Kidney (tissue), 14 donors: ENCODE measurements around the gene SNX14. TPM values are rescaled to one million over a fixed set of nuclear protein-coding genes. Genes with fewer than 3 reads are reported as not detected.

Experiments
- DNase-seq, 5 donors: peaks; one replicate each; pipeline ENCODE4 v3.0.0-alpha.2; 2013 to 2020
- FAIRE-seq: peaks from 2 replicates; lab custom pipeline; 2012; peaks lifted over from hg19 to GRCh38; lab: Jason Lieb, UNC
- H3K27ac ChIP-seq, 2 donors: one replicate each; pipeline ENCODE4 v1.7.0; 2013; ENCODE audit warnings: low read depth in 2 of 2, low read length in 2 of 2, inconsistent platforms in 1 of 2
- H3K27me3 ChIP-seq: one replicate; pipeline ENCODE4 v1.7.1; 2013; ENCODE audit warnings: low read length, inconsistent platforms; ENCODE audit not compliant: control insufficient read depth, insufficient read depth
- H3K36me3 ChIP-seq, 3 donors: one replicate each; pipeline versions ENCODE4 v1.7.0 to v1.7.1; 2013; ENCODE audit warnings: low read length in 3 of 3, control low read depth in 1 of 3, inconsistent platforms in 1 of 3; ENCODE audit not compliant: insufficient read depth in 3 of 3, control insufficient read depth in 2 of 3
- H3K4me1 ChIP-seq, 3 donors: one replicate each; pipeline versions ENCODE4 v1.7.0 to v1.7.1; 2013; ENCODE audit warnings: low read length in 3 of 3, inconsistent platforms in 1 of 3, low read depth in 1 of 3; ENCODE audit not compliant: control insufficient read depth in 2 of 3, insufficient read depth in 2 of 3
- H3K4me3 ChIP-seq, 3 donors: one replicate each; pipeline versions ENCODE4 v1.7.0 to v1.8.1; 2013; ENCODE audit warnings: low read length in 3 of 3, control low read depth in 1 of 3, inconsistent platforms in 1 of 3
- H3K9ac ChIP-seq, 3 donors: one replicate each; pipeline versions ENCODE4 v1.7.0 to v1.7.1; 2013; ENCODE audit warnings: low read length in 3 of 3, control low read depth in 1 of 3, inconsistent platforms in 1 of 3
- H3K9me3 ChIP-seq, 3 donors: one replicate each; pipeline versions ENCODE4 v1.7.0 to v1.7.1; 2013; ENCODE audit warnings: low read length in 3 of 3, control low read depth in 1 of 3, inconsistent platforms in 1 of 3; ENCODE audit not compliant: control insufficient read depth in 2 of 3, insufficient read depth in 1 of 3
- intact Hi-C: fragments of 100-400 bp; cut with DNase I; formaldehyde crosslinking; loops from one replicate; pipeline ENCODE4 v1.11.1; 2022
- polyA plus RNA-seq: library from polyadenylated mRNA; stranded (reverse); fragments of 350-450 nt; fragmentation: Illumina TruSeq; extraction: RNeasy Lipid Tissue Mini Kit (QIAGEN cat#74804); gene quantifications from one replicate; pipeline ENCODE4 v1.2.3, GENCODE V29; 2014; ENCODE audit warnings: low read depth, low replicate concordance; ENCODE audit not compliant: insufficient read depth
- total RNA-seq: library from RNA; stranded (reverse); fragmentation: NEBNext Ultra II Directional; extraction: Animal tissue kit (Norgen Biotek cat#: 25700); gene quantifications from one replicate; pipeline ENCODE4 v1.2.1, GENCODE V29; 2021
- TF ChIP-seq, protein P1 (sequence below): IDR thresholded peaks from 3 replicates; pipeline ENCODE4 v1.5.1; 2012; ENCODE audit warnings: mild to moderate bottlenecking, moderate library complexity, borderline replicate concordance; ENCODE audit not compliant: insufficient read depth; ENCODE audit errors: extremely low read depth
- donor health status: control.
- donor health status: control.
- donor health status: control.
- donor health status: control.
- donor health status: control.
- donor health status: DM: yes; HTN: yes; CAD: no.
- donor health status: Normal renal cell carcinoma (clear cell type).

SNX14 gene
- total and polyA plus RNA-seq, 2 donors from 2014 or later: 100 to 125 TPM

DNA sequence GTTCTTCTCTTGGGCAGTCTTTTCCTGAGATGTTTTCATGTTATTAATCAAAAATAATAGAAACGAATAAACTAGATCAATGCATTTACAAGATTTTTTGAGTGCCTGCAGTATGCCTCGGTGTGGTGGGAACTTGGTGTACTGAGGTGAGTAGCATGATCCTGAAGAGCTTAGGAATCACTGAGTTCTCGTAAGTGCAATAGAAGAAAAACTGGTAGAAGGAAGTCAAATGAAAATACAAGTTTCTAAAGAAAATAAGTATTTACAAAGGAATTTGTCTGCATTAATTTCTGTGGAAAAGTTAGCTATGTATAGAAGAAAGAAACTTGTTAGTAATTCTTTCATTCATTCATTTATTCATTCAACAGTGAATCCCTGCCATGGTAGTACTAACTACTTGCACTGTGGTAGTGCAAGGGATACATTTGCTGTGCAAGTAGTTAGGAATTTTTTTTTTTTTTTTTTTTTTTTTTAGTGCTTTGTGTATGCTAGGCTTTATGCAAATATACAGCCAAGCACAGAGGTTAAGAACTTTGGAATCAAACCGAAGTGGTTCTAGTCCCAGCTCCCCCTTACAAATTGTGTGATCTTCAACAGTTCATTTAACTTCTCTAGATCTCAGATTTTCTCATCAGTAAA is 129.9 kb downstream of the SNX14 start:
- no peak for FAIRE-seq
- no peak overlapping the region for H3K27ac ChIP-seq

DNA sequence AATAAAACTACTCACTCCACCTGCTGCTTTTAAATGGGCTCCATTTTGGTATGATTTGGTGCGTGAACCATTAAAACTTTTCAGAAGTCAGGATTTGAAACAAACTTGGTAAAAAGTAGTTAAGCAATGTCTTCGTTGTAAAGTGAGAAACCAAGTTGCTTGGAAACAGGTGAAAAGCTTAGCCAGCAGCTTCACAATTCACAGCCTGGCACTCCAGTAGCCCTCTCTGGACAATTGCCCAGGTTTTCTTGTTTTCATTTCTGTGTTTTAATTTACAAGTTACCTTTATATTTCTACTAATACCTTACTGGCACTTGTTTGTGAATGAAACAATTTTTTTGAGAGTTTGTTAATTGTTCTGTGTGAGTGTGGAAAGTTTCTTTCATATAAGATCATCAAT is 131.0 kb downstream of the SNX14 start:
- Histone ChIP-seq H3K4me3 (no peak overlapping the region), H3K27ac (no peak overlapping the region), H3K9me3 (no peaks in the 10 kb centered on the region), H3K9ac (no peak overlapping the region), H3K36me3 (no peaks in the 10 kb centered on the region), H3K27me3 (no peaks in the 10 kb centered on the region), H3K4me1 (peaks cover 0 to 7% (median 3%) of the 10 kb centered on the region in 3 donors)
- DNase-seq (no peak), FAIRE-seq (no peak)
- TF ChIP-seq, protein P1, sequence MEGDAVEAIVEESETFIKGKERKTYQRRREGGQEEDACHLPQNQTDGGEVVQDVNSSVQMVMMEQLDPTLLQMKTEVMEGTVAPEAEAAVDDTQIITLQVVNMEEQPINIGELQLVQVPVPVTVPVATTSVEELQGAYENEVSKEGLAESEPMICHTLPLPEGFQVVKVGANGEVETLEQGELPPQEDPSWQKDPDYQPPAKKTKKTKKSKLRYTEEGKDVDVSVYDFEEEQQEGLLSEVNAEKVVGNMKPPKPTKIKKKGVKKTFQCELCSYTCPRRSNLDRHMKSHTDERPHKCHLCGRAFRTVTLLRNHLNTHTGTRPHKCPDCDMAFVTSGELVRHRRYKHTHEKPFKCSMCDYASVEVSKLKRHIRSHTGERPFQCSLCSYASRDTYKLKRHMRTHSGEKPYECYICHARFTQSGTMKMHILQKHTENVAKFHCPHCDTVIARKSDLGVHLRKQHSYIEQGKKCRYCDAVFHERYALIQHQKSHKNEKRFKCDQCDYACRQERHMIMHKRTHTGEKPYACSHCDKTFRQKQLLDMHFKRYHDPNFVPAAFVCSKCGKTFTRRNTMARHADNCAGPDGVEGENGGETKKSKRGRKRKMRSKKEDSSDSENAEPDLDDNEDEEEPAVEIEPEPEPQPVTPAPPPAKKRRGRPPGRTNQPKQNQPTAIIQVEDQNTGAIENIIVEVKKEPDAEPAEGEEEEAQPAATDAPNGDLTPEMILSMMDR: no peak
- intact Hi-C loops: no loop called here

More for the DNA sequence above, 129.9 kb downstream of the SNX14 start:
- DNase-seq: no peak
- Histone ChIP-seq H3K9ac (no peak overlapping the region), H3K4me1 (peaks cover 0 to 7% (median 3%) of the 10 kb centered on the region in 3 donors), H3K4me3 (no peak overlapping the region), H3K27me3 (no peaks in the 10 kb centered on the region), H3K9me3 (no peaks in the 10 kb centered on the region), H3K36me3 (no peaks in the 10 kb centered on the region)
- TF ChIP-seq, protein P1: no peak
- intact Hi-C loops: no loop called here

DNA sequence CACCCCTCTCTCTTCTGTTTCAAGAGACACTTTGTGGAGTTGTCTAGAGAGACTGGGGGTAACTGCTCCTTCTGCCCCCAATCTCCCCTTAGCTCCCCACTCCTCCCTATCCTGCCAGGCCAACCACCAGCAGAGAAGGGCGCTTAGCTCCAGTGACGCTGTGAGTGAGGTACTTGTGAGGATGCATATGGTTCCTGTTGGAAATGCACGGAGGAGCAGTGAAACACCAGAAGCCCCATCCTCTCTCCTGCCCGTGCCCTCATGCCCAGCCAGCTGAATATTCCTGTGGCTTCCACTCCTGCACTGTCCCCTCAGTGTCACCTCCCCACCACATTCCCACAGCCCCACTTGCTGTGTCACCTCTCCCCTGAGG is 131.9 kb downstream of the SNX14 start:
- H3K27ac ChIP-seq: no peak overlapping the region
- DNase-seq: no peak
- intact Hi-C loops: no loop called here

More for the DNA sequence above, 131.9 kb downstream of the SNX14 start:
- H3K36me3 ChIP-seq: no peaks in the 10 kb centered on the region
- H3K9ac ChIP-seq: no peak overlapping the region
- no peaks in the 10 kb centered on the region for H3K27me3 ChIP-seq
- no peak overlapping the region for H3K4me3 ChIP-seq
- H3K9me3 ChIP-seq: no peaks in the 10 kb centered on the region
- peaks cover 0 to 7% (median 3%) of the 10 kb centered on the region in 3 donors for H3K4me1 ChIP-seq
- FAIRE-seq: no peak
- TF ChIP-seq, protein P1: no peak
